ENCODE data around the gene SLC44A1.

The SLC44A1 gene

DNA sequence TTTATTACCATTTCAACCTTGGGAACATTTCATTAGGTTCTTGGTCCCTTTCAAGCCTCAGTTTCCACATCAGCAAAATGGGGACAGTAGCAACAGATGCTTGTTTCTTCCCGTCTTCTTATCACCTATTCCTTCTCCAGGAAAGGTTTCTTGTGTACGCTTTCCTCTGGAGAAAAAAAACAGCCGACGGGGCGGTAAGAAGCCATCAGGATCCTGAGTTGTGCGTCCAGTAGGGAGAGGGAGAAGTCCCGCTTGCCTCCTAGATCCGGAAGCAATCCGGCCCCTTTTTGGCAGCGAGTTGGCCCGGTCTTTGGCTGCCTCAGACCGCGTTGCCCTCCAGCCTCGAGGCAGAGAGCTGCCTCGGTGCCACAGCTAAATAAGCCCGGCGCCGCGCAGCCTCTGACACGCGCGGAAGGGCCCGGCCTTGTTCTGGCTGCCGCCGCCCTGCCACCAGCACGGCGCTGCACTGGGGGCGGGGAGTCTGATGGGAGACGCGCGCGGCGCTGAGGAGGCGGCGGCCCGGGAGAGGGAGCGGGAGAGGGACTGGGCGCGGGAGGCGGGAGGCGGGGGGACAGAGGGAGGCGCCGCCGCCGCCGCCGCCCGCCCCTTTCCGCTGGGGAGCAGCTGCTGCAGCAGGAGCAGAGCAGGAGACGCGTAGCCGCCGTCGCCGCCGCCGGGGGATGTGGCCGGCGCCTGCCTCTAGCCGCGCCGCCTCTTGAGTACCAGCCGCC, at the start of gene SLC44A1:
Gene SLC44A1, plus strand, starts transcription at position 649 of the 731 bp plus-strand sequence. CDS start 218 bp downstream, outside the sequence.
- peak; percentile 93 for DNase-seq

DNA sequence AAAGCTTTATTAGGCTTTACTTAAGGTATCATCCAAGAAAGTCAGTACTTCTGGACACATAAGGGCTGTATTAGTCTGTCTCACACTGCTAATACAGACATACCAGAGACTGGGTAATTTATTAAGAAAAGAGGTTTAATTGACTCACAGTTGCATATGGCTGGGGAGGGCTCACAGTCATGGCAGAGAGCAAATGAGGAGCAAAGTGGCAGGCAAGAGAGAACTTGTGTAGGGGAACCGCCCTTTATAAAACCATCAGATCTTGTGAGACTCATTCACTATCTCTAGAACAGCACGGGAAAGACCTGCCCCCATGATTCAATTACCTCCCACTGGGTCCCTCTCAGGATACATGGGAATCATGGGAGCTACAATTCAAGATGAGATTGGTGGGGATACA, 49.2 kb upstream of the SLC44A1 start:
- DNase-seq = no peak

DNA sequence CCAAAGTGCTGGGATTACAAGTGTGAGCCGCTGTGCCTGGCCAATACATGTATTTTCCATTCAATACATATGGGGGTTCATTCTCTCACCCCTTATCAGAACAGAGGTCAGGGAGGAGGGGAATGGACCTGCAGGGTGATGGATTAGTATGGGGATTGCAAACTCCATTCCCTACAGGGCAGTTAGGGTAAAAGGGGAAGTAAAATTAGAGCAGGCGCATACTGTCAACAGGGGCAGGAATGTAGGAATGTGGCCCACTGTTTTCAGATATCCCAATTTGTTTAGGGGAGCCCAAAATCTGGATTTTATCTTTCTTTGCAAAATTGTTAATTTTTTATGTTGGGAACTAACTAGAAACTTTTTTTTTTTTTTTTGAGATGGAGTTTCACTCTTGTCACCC, 46.4 kb upstream of the SLC44A1 start:
- DNase-seq = no peak

DNA sequence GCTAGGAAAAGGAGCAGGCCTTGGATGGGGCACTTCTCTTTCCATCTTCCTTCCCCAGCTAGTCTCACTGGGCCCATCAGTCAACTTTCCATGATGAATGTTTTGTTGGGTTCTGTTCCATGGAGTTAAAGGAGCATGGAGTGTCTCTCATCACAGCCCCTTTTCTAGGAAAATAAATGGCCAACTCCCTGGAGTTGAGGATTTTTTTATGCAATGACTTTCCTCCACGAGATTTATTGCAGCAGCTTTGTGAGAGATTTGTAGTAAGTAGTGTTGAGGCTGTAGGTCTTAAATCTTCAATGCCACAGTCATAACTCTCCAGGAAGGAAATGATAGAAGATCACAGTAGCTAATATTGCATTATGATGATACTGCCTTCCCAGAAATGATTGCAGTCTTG, 45.6 kb upstream of the SLC44A1 start:
- peak; percentile 1 for DNase-seq

DNA sequence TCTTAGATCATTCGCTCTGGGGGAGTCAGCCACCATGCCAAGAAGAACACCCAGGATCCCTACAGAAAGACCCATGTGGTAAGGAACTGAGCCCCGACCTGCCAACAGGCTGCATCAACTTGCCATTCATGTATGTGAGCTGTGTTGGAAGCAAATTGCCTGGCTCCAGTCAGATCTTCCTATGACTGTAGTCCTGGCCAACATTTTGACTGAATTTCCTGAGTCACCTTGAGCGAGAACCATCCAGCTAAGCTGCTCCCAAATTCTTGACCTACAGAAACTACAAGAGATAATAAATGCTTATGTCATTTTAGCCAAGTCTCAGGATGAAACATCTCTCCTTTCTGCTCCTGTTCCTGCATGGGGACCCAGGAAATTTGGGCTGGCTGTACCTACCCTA, 40.0 kb upstream of the SLC44A1 start:
- DNase-seq = no peak

DNA sequence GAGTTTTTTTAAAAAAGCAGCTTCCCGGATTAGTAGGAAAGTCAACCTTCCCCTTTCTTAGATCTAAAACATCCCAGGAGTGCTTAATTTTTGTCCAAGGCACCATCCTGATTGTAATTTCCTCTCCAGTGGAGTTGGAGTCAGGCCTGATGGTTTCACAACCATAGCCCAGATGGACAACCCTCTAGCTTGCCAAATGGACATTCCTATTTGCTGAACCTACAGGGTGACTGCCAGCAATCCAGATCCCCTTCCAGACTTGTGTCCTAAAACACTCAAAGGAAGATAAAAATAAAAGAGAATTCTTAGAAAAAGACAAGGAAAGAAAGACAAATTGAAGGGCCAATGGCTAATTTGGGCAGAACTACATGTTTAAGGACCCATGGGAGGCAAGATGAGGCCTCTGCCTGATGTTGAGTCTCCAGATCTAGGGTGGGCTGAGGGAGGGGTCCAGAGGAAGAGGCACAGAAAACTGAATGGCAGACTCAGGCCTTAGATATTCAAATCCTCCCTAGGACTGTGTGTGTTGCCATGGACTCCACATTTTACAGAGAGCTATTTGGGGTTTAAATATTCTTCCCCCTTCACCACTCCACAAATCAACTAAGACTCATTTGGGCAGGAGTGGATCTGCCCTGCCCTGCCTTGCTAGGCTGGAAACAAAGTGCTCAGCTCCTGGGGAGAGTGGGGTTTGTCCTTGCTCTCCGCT, 38.5 kb upstream of the SLC44A1 start:
- no peak for DNase-seq

DNA sequence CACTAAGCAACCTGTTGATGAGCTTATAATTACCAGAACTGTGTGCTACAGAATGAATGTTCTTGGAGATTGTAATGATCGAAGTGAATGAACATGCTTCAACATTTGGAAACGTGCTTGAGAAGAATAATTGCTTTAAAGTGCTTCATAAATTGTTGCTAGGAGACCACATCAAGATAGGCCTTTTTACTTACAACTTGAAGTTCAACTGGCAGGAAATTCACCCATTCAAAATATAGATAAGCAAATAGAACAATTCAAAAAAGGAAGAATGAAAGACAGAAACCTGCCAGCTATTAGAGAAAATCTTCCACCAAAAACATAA, 38.0 kb upstream of the SLC44A1 start:
- DNase-seq = no peak

DNA sequence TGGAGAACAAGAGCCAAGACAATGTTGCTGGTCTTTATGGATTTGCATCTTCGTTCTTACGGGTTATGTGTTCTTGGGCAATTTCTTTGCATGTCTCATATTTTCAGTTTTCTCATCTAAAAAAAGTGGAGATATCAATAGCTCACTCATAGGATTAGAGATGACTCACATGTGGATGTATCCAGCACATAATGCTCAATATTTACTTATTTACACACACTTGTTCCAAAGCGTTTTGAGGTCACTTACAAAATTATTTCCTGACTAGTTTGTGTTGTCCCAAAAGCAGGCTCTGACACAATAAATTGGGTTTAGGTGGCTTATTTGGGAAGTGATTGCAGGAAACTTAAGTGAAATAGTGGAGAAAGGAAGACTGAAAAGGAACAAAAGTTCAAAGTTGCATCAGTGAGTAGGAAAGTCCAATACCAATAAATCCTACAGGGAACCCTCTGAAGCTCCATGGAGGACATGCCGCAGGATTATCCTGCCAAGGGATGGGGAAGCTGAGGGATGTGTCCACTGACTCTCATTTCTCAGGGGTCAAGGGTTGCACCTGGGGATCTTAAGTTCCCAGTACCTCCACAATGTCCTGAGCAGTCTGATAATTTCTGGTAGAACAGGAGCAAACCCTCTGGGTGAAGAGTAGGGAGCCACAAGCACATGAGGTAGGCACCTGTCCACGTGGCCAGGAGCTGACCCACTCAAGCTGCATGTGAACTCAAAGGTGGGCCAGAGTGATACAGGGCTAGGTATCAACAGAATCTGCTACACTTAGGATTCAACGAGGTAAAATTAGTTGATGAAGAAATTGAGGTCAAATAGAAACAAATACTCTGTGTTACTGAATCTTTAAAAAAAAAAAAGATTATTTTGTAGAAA, 37.4 kb upstream of the SLC44A1 start:
- no peak for DNase-seq

DNA sequence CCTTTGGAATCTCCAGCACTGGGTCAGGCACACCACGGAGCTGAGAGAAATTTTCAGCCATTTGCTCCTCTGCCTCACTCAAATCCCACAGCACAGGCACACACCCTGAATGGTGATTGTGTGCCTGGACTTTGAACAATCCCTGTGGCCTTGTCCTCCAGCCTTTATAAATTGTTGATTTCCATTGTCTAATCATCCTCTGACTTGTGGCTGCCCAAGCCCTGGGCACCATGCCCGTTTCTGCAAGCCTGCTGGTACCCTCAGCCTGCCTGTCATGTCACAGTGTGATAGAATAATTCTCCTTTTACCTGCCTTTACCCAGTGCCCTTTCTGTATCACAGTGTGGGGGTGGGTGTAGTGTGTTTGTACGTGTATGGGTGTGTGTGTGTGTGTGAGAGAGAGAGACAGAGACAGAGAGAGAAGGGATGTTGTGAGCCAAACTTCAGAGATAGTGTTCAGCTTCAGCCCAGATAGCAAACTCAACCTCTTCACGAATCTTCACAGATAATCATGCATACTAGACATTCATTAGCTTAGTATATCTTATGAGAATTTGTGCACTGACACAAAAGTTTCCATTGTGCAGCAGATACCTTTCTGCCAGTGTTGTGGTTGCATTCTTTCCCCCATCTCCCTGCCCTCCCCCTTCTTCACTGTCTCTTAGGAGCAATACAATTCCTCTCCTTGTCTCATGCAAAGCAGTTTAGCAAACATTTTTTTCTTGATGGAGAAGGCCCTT, 27.8 kb upstream of the SLC44A1 start:
- no peak for DNase-seq

DNA sequence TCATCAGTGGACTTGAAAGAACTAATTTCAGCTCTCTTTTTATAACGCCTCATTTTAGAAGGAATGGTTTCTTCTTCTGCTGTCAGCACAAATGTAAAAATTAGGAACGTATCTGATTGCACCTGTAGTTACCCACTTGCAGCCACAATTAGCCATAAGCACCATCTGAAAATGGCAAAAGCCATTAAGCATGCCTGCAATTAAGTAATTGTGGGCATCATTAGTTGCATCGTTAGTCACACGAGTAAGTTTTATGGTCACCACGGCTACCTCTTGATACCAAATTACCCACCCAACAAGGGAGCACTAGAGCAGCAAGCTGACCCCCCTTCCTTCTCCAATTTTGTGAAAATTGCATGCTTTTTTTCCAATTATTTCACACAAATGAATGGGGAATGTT, 25.8 kb upstream of the SLC44A1 start:
- no peak for DNase-seq

DNA sequence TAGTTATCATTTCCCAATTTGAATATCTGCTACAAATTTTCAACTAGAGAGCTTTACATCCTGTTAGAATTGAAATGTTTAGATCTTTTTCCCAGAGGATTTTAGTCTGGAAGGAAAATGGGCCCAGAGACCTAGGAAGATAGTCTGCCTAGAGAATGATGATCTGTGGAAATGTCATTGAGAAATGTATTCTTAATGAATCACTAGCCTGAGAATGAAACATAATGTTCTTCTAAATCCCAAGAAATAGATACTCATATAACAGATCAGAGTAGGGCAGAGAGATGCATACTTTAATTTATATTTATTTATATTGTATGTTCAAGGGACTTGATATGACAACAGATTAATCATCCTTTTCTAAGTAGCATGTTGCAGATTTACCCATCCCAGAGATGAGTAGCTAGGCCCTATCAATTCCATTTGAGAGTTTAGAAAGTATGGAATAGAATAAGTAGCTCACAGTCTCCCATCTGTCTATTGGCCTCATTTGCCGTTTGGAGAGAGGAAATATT, 25.1 kb upstream of the SLC44A1 start:
- DNase-seq = no peak

DNA sequence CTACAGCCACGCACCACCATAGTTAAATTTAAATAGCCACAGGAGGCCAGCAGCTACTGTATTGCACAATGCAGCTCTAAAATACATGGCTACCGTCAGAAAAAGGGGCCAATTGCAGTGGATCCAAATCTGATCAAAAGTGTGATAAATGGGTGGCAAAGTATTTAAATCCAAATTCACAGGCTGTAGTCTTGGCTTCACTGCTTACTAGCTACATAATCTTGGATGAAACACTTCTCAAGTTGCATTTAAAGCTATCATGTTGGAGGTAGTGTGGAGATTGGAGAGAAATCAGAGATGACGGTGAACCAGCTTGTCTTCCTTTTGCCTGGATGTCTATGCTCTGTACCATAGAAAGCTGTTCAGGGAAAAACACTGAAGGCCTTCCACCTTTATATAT, 24.0 kb upstream of the SLC44A1 start:
- no peak for DNase-seq

DNA sequence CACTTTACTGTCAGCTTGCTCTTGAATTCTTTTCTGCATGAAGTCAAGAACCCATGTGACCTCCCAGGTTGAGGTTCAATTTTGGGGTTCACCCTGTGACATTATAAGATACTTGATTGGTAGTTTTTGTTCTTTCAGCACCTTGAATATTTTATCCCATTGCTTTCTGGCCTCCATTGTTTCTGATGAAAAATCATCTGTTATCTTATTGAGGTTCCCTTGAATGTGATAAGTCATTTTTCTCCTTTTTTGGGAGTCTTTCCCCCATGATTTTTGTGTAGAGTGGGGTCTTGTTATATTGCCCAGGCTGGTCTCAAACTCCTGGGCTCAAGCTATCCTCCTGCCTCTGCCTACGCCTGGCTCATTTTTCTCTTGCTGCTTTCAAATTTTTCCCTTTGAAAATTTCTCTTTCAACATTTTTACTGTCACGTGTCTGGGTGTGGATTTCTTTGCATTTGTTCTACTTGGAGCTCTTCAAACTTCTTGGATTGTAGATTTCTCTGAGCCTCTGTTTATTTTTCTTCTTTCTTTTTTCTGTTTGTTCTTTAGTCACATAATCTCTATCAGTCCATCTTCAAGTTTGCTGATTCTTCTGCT, 20.8 kb upstream of the SLC44A1 start:
- no peak for DNase-seq

DNA sequence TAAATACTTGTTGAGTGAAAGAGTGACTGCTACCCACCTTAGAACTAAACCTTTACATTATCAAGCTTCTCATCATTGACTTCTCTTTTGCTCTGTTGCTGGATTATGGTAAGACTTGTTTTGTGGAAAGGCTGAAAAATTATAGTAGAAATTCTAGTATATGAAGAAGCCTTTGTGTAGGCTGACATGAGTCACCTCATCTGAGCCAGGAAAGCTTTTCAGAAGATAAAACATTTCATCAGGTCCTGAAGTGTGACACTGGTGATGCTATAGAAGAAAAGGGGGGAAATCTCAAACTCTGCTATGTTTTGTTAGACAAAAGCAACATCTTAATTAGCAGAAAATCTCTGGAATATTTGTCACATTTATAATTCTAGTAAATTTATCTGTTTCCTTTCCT, 18.4 kb upstream of the SLC44A1 start:
- no peak for DNase-seq

DNA sequence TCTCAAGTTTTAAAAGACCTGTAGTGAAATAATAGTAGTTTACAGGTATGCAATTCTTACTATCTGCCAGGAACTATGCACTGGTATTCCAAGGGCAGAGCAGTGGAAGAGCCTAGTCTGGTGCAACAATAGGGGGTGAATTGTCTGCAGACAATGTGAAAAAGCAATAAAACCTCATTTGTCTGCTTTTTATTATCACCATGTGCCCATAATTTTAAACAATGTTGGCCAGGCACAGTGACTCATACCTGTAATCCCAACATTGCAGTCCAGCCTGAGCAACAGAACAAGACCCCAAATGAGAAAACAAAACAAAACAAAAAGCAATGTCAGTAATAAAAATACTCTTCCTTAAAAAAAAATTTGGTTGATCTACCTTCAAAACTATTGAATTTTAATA, 12.2 kb upstream of the SLC44A1 start:
- no peak for DNase-seq

DNA sequence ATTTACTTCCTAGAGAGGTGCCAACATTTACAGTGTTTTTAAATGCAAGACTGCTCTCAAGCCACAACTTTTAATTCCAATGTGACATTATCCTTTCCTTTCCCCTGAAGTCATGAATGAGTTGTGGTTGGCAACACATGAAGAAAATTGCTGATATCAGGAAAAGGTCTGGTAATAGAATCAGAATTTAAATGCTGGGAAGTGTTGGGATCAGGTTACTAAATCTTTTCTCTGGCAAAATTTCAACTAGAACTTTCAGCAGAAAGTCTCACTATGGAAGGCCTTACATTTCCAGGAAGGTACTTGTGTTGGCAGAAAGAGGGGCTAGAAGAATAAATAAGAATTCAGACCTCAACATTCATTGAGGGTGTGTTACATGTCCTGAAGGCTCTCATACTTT, 10.6 kb upstream of the SLC44A1 start:
- no peak for DNase-seq

DNA sequence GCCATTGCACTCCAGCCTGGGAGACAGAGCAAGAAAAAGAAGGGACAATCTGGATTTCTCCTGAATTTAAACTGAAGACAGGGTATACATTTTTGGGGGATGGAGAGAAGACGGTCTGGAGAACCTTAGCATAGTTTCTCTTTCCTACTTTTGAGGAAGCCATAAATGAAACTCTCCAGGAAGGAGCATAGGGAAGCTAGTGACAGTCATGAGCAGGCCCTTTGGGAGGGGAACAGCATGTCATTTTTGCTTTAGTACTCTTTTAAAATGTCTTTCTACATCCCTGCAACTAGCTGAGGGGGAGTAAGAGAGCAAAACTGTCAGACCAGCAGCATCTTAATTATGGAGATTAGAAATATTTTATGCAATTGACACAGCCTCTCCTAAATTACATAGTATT, 8.2 kb upstream of the SLC44A1 start:
- DNase-seq = no peak

DNA sequence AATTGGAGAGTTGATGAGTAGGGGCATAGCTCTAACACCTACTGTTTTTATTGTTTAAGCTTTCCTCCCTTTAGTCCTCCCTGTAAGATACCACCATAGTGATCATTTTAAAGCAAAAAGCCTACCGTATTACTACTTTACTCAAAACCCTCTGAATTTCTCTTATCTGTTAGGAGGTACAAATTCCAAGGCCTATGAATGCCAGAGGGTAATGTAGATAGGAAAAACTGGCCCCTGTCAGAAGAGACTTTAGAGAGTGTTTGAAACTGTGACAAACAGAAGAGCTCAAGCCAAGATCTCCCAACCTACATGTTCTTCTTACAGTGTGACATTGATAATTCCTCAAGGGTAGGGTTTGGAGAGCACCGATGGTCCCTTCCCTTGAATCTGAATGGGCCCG, 7.2 kb upstream of the SLC44A1 start:
- DNase-seq = no peak

DNA sequence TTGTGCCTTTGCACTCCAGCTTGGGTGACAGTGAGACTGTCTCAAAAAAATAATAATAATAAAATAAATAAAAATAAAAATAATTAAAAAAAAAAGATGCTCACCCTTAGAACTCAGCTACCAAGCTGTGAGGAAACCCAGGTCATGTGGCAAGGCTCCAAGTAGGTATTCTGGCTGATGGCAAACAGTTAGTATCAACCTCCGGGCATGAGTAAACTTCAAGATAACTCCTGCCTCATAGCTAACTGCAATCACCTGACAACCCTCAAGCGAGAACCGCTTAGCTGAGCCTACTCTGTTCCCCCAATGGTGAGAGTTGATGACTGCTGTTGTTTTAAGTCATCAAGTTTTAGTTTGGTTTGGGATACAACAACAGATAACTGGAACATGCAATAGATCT, 6.1 kb upstream of the SLC44A1 start:
- no peak for DNase-seq

DNA sequence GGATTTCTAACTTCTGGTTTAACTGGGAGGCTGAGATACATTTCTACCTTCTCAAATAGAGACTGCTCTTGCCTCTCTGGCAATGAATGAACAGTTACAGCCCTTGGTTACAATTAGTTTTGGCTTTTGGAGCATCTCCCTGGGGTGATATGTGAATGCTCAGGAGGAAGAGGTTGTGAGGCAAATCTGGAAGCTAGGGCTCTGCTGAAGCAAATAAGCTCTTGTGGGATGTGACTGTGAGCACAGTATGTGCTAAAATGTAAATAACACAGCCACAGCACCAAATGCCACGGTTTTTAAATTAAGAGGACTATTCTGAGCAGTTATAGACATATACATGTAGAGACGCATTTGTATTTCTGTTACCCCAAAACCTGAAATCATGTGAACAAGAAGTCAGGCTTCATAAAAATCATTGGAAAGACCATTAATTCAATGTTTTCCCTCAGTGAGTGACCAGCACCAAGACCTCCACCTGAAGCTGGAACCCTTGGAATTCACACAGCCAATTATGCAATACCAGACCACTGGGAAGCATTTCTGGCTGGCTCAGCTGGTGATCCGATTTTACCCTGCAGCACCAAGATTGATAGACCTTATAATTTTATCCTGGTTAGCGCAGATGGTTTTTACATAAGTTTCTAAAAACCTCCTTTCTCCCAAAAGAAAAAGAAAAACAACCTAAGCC, 3.0 kb upstream of the SLC44A1 start:
- no peak for DNase-seq

DNA sequence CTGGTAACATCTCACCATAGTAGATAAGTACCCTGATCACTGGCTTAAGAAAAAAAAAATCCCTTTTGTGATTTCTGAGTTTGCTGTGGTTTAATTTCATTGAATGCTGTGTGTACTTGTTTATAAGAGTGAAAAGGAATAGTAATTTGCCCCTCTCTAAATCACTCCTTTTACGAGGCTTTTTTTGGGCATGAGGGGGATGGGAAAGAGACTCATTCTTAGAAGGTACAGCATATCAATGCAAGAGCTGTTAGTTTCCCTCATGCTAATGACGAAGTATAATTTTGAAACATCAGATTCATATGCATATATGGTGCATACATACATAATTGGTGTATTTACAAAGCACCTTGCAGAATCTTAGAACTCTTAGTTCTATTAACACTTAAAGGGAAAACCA, 2.4 kb upstream of the SLC44A1 start:
- no peak for DNase-seq

DNA sequence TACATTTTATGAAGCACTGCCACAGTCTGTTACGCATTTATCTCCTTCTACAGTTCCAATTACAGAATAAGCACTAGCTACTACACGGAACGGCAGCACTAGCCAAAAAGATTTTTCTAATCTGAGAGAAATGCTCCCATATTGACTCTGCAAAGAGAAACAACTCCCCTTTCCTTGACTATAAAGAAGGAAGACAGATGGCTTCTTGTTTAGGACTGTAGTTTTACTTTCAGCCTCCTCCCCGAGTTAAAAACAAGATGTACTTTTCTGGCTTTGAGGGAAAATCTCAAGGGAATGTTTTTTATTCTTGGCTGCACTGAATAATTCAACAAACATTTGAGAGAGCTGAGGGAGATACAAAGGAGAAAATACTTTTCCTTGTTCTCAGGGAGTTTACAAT, 1.9 kb upstream of the SLC44A1 start:
- DNase-seq = no peak

Data from activated CD4-positive, alpha-beta T cell treated with anti-CD3 and anti-CD28 coated beads, Interleukin-2, Interleukin-6, amounts not matched to agents 100 ng/mL and 50 ng/mL, durations not matched to agents 16 hours and 8 hours (primary cell).